Sciatic nerve (tissue), 2 donors: Measurements from ENCODE around the gene ADAMTS6. TPM values are rescaled to one million over a fixed set of nuclear protein-coding genes. Genes with fewer than 3 reads are reported as not detected.
A peak's percentile ranks its signal among the peaks of the same experiment; 100 is the strongest.
"Not testable (repeated sequence)": the region's sequence is repeated elsewhere in the genome, so short reads cannot be mapped to it uniquely, and the experiment has no call there.

Experiments used
- ATAC-seq: fragments of 200-7000 bp; cut with Tn5 transposase; one replicate; pipeline ENCODE4 v1.9.1; 2020; ENCODE audit warnings: mild to moderate bottlenecking, moderate library complexity
- DNase-seq: peaks from one replicate; pipeline ENCODE4 v3.0.0-alpha.2; 2020; ENCODE audit warnings: low spot score
- intact Hi-C: fragments of 100-400 bp; cut with DNase I; formaldehyde crosslinking; loops from one replicate; pipeline ENCODE4 v1.14.2; 2022
- total RNA-seq: library from RNA; stranded (reverse); fragmentation: NEBNext Ultra II Directional; extraction: Animal tissue kit (Norgen Biotek cat#: 25700); gene quantifications from one replicate; pipeline ENCODE4 v1.2.1, GENCODE V29; 2021
- donor health status: DM: no; HTN: no; CAD: no.
- donor health status: DM: no; HTN: no; CAD: no.

The ADAMTS6 gene
- total RNA-seq, 1 donor from 2014 or later, result 3.8 TPM

DNA sequence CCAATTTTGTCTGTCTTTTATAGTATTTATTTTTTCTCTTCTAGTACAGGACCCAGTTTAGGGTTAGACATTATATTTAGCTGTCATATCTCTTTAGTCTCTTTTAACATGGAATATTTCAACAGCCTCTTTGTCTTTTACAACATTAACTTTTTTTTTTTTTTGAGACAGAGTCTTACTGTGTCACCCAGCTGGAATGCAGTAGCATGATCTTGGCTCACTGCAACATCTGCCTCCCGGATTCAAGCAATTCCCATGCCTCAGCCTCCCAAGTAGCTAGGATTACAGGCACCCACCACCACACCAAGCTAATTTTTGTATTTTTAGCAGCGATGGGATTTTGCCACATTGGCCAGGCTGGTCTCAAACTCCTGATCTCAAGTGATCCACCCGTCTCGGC is 90.1 kb downstream of the ADAMTS6 start:
- ATAC-seq (no peak), DNase-seq (no peak)
- intact Hi-C loops, result no loop called here

GRCh38 chr5:65390208-65390607 is 91.5 kb downstream of the ADAMTS6 start:
- intact Hi-C loops, result no loop called here
- DNase-seq (no peak), ATAC-seq (no peak)

GRCh38 chr5:65383859-65384258 is 97.9 kb downstream of the ADAMTS6 start:
- no peak for DNase-seq
- intact Hi-C loops, result no loop called here
- no peak for ATAC-seq

DNA sequence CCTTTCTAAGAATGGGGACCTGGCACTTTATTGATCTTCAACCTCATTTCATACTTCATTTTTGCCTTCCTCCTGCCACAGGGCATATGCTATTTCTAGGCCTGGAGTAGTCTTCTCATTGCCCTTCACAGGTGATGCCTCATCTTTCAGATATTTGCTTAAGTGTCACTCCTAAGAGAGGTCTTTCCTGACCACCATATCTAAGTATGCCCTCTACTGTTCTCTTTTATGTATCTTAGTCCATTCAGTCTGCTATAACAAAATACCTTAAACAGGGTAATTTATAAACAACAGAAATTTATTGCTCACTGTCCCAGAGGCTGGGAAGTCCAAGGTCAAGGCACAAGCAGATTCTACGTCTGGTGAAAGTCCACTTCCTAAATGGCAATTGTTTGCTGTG is 99.1 kb downstream of the ADAMTS6 start:
- DNase-seq (no peak), ATAC-seq (no peak)
- intact Hi-C loops, result no loop called here

DNA sequence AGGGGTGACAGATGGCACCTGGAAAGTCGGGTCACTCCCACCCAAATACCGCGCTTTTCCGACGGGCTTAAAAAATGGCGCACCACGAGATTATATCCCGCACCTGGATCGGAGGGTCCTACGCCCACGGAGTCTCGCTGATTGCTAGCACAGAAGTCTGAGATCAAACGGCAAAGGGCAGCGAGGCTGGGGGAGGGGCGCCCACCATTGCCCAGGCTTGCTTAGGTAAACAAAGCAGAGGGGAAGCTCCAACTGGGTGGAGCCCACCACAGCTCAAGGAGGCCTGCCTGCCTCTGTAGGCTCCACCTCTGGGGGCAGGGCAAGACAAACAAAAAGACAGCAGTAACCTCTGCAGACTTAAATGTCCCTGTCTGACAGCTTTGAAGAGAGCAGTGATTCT is 111.2 kb downstream of the ADAMTS6 start:
- ATAC-seq, intact Hi-C loops, DNase-seq: not testable (repeated sequence)

DNA sequence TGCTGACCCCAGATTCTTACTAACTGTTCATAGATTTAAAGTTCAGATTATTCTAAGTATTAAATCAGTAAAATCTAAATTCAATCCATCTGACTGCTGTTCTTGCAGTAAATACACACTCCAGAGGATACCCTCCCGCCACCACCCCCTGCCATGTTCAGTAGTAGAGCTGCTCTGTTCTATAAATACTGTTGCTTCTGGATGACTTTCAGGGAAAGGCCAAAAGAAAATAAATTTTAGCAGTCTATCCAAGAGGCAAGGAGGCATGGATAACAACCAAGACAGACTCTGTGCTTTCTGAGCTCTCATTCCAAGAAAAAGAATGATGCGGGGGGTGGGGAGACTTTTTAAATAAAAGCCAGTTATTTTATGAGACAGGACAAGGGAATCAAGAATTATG is 115.1 kb downstream of the ADAMTS6 start:
- intact Hi-C loops, result no loop called here
- no peak for ATAC-seq

GRCh38 chr5:65364907-65365306 is 116.8 kb downstream of the ADAMTS6 start:
- DNase-seq (no peak), ATAC-seq (peak; percentile 25)
- intact Hi-C loops, result loop anchor here (5.0 kb wide), 1 partner anchor 1063 kb away; no protein-coding TSS in a partner anchor

More for the DNA sequence above, 115.1 kb downstream of the ADAMTS6 start:
- no peak for DNase-seq

DNA sequence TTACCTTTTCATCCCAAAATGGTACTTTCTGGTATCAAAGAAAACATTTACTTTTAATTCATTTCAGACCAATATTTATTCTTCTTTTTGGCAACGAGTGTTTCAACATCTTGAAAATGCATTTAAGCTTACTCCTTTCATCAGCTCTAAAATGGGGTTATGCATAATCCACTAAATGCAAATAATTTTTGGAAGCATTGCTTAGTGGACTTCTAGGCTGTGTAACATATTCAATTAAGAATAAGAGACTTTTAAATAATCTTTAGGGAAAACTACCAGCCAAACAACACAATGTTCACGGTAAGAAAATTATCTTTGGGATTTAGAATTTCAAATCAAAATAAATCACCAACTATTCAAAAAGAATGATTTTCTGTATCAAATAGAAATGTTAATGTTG is 118.2 kb downstream of the ADAMTS6 start:
- DNase-seq, result no peak
- intact Hi-C loops, result loop anchor here (5.0 kb wide), 1 partner anchor 1061 kb away; no protein-coding TSS in a partner anchor
- ATAC-seq, result no peak

DNA sequence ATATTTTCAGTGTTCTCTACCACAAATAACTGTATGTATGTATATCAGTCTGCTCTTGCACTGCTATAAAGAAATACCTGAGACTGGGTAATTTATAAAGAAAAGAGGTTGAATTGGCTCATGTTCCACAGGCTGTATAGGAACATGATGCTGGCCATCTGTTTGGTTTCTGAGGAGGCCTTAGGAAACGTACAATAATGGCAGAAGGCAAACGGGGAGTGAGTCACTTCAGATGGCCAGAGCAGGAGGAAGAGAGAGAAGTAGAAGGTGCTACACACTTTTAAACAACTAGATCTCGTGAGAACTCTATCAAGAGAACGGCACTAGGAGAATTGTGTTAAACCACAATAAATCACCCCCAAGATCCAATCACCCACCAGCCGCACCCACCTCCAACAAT is 121.7 kb downstream of the ADAMTS6 start:
- intact Hi-C loops, result loop anchor here (5.0 kb wide), 1 partner anchor 1058 kb away; no protein-coding TSS in a partner anchor
- no peak for DNase-seq
- ATAC-seq, result no peak

- DNase-seq (no peak), ATAC-seq (no peak)
- intact Hi-C loops, result no loop called here
These were observed 122.2 kb downstream of the ADAMTS6 start for GRCh38 chr5:65359569-65359968.

- ATAC-seq (no peak), DNase-seq (no peak)
- intact Hi-C loops, result no loop called here
These were observed 125.4 kb downstream of the ADAMTS6 start for GRCh38 chr5:65356274-65356673.

DNA sequence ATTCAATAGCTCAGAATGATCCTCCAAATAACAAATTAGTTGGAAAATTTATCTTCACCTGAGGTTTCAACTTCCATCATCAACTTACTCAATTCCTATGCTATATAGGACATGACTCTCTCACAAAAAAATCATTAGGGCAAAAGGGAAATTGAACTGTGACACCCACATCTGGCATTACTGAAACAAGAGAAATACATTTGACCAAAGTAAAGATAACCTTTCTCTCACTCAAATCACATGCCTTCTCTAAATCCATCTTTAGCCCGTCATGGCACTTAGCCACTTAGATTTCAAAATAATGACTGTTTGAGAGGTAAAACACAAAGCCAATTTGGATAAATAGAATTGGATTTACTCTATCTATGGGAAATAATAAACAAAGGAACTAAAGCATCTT is 126.4 kb downstream of the ADAMTS6 start:
- intact Hi-C loops, result no loop called here
- ATAC-seq (no peak), DNase-seq (no peak)

DNA sequence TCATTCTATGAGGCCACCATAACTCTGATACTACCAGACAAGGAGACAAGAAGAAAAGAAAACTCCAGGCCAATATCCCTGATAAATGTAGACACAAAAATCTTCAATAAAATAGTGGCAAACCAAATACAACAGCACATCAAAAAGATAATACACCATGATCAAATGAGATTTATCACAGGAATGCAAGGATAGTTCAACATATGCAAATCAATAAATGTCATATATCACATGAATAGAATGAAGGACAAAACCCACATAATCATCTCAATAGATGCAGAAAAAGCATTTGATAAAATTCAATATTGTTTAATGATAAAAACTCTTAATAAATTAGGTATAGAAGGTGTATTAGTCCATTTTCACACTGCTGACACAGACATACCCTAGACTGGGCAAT is 139.9 kb downstream of the ADAMTS6 start:
- intact Hi-C loops, result no loop called here

GRCh38 chr5:65338606-65339151 is 143.0 kb downstream of the ADAMTS6 start:
- no peak for ATAC-seq
- intact Hi-C loops, result no loop called here
- no peak for DNase-seq

More for the DNA sequence above, 139.9 kb downstream of the ADAMTS6 start:
- ATAC-seq (no peak), DNase-seq (no peak)

- ATAC-seq (no peak), DNase-seq (no peak)
- intact Hi-C loops, result no loop called here
These were observed 147.6 kb downstream of the ADAMTS6 start for GRCh38 chr5:65334077-65334476.

- DNase-seq (no peak), ATAC-seq (no peak)
- intact Hi-C loops, result no loop called here
These were observed 149.1 kb downstream of the ADAMTS6 start for GRCh38 chr5:65332591-65332990.

- intact Hi-C loops, result no loop called here
- DNase-seq (no peak), ATAC-seq (peak; percentile 22)
These were observed 152.5 kb downstream of the ADAMTS6 start for GRCh38 chr5:65329266-65329665.

- ATAC-seq (no peak), DNase-seq (no peak)
- intact Hi-C loops, result no loop called here
These were observed 154.1 kb downstream of the ADAMTS6 start for GRCh38 chr5:65327582-65327981.

- ATAC-seq, result no peak
- DNase-seq, result no peak
- intact Hi-C loops, result no loop called here
These were observed 154.8 kb downstream of the ADAMTS6 start for GRCh38 chr5:65326922-65327321.

- intact Hi-C loops, result no loop called here
- no peak for DNase-seq
- ATAC-seq, result no peak
These were observed 157.5 kb downstream of the ADAMTS6 start for GRCh38 chr5:65324226-65324625.

- DNase-seq, ATAC-seq: not testable (repeated sequence)
These were observed 161.0 kb downstream of the ADAMTS6 start for GRCh38 chr5:65320704-65321103.

More at GRCh38 chr5:65320704-65321103, 161.0 kb downstream of the ADAMTS6 start:
- intact Hi-C loops, result not testable (repeated sequence)
